Measurements from ENCODE around the gene NECTIN1. TPM values are rescaled to one million over a fixed set of nuclear protein-coding genes. Genes with fewer than 3 reads are reported as not detected.

The NECTIN1 gene
- total RNA-seq, 2 experiments from 2014 or later = 5.8 to 14.3 TPM

- no peaks in the 10 kb centered on the region for H3K9me2 ChIP-seq (ENCODE audit: insufficient read depth, low read length)
- no peaks in the 10 kb centered on the region for H3K9me3 ChIP-seq (ENCODE audit: low read length)
- no peak overlapping the region for H3K27ac ChIP-seq (ENCODE audit: low read depth, low read length, poor library complexity, severe bottlenecking)
- no peak for DNase-seq (ENCODE audit: low spot score)
- ChIA-PET POLR2A (interaction anchor here (0.5 kb wide), 1 partner anchor 261 kb away, joined by 3 read pairs; no protein-coding TSS in a partner anchor), CTCF (ENCODE audit: unreplicated experiment) (no interaction called here)
- H4K20me1 ChIP-seq (ENCODE audit: insufficient read depth, low read length) = no peaks in the 10 kb centered on the region
- no TSS peak for BruUV-seq (replicated peaks)
- H2AFZ ChIP-seq (ENCODE audit: low read length) = no peak overlapping the region
- intact Hi-C loops (cut with micrococcal nuclease; ENCODE audit: unreplicated experiment) = no loop called here
- no peaks in the 10 kb centered on the region for H3K36me3 ChIP-seq (ENCODE audit: insufficient read depth, low read length)
- H3K4me3 ChIP-seq (ENCODE audit: low read depth, low read length, poor library complexity, severe bottlenecking) = no peak overlapping the region
- H3K4me2 ChIP-seq (ENCODE audit: low read length) = no peak overlapping the region
- H3K4me1 ChIP-seq (ENCODE audit: insufficient read depth, low read length, poor library complexity, severe bottlenecking) = no peaks in the 10 kb centered on the region
- H3K79me2 ChIP-seq (ENCODE audit: insufficient read depth, low read depth, low read length) = no peaks in the 10 kb centered on the region
- TF ChIP-seq EZH2phosphoT487 (IDR thresholded peaks at IDR 0.05; ENCODE audit: borderline replicate concordance, low read depth, low read length) (no peak), CTCF (conservative IDR thresholded peaks at IDR 0.05; ENCODE audit: low read length) (no peak)
These were observed 29.0 kb downstream of the NECTIN1 start for GRCh38 chr11:119700030-119700429.

- no peak for DNase-seq (ENCODE audit: low spot score)
- H3K4me2 ChIP-seq (ENCODE audit: low read length) = no peak overlapping the region
- peaks cover 3% of the 10 kb centered on the region for H3K4me1 ChIP-seq (ENCODE audit: insufficient read depth, low read length, poor library complexity, severe bottlenecking)
- no TSS peak for BruUV-seq (replicated peaks)
- H3K27ac ChIP-seq (ENCODE audit: low read depth, low read length, poor library complexity, severe bottlenecking) = no peak overlapping the region
- H4K20me1 ChIP-seq (ENCODE audit: insufficient read depth, low read length) = no peaks in the 10 kb centered on the region
- intact Hi-C loops (cut with micrococcal nuclease; ENCODE audit: unreplicated experiment) = no loop called here
- no peak for TF ChIP-seq EZH2phosphoT487 (IDR thresholded peaks at IDR 0.05; ENCODE audit: borderline replicate concordance, low read depth, low read length)
- no peak for TF ChIP-seq CTCF (conservative IDR thresholded peaks at IDR 0.05; ENCODE audit: low read length)
- H2AFZ ChIP-seq (ENCODE audit: low read length) = no peak overlapping the region
- no peaks in the 10 kb centered on the region for H3K9me2 ChIP-seq (ENCODE audit: insufficient read depth, low read length)
- no peaks in the 10 kb centered on the region for H3K79me2 ChIP-seq (ENCODE audit: insufficient read depth, low read depth, low read length)
- no peak overlapping the region for H3K4me3 ChIP-seq (ENCODE audit: low read depth, low read length, poor library complexity, severe bottlenecking)
- POLR2A ChIA-PET = no interaction called here
- H3K9me3 ChIP-seq (ENCODE audit: low read length) = no peaks in the 10 kb centered on the region
- CTCF ChIA-PET (ENCODE audit: unreplicated experiment) = no interaction called here
- no peaks in the 10 kb centered on the region for H3K36me3 ChIP-seq (ENCODE audit: insufficient read depth, low read length)
These were observed 29.8 kb downstream of the NECTIN1 start for GRCh38 chr11:119699227-119699626.

- Histone ChIP-seq H3K27ac (ENCODE audit: low read depth, low read length, poor library complexity, severe bottlenecking) (no peak overlapping the region), H3K9me2 (ENCODE audit: insufficient read depth, low read length) (no peaks in the 10 kb centered on the region), H3K36me3 (ENCODE audit: insufficient read depth, low read length) (no peaks in the 10 kb centered on the region), H3K4me3 (ENCODE audit: low read depth, low read length, poor library complexity, severe bottlenecking) (no peak overlapping the region), H4K20me1 (ENCODE audit: insufficient read depth, low read length) (no peaks in the 10 kb centered on the region), H3K4me1 (ENCODE audit: insufficient read depth, low read length, poor library complexity, severe bottlenecking) (peaks cover 16% of the 10 kb centered on the region), H2AFZ (ENCODE audit: low read length) (no peak overlapping the region), H3K9me3 (ENCODE audit: low read length) (no peaks in the 10 kb centered on the region), H3K79me2 (ENCODE audit: insufficient read depth, low read depth, low read length) (no peaks in the 10 kb centered on the region), H3K4me2 (ENCODE audit: low read length) (no peak overlapping the region)
- CTCF ChIA-PET (ENCODE audit: unreplicated experiment) = interaction anchor here (0.5 kb wide), 1 partner anchor 383 kb away, joined by 3 read pairs; no protein-coding TSS in a partner anchor
- DNase-seq (ENCODE audit: low spot score) = no peak
- POLR2A ChIA-PET = interaction anchor here (0.6 kb wide), 1 partner anchor 52 kb away, joined by 3 read pairs; no protein-coding TSS in a partner anchor
- intact Hi-C loops (cut with micrococcal nuclease; ENCODE audit: unreplicated experiment) = no loop called here
- no TSS peak for BruUV-seq (replicated peaks)
- TF ChIP-seq CTCF (conservative IDR thresholded peaks at IDR 0.05; ENCODE audit: low read length) (no peak), EZH2phosphoT487 (IDR thresholded peaks at IDR 0.05; ENCODE audit: borderline replicate concordance, low read depth, low read length) (no peak)
These were observed 31.1 kb downstream of the NECTIN1 start for GRCh38 chr11:119697882-119698281.

All from OCI-LY7 (cell line).